ENCODE measurements around the gene PRPF31. TPM values are rescaled to one million over a fixed set of nuclear protein-coding genes. Genes with fewer than 3 reads are reported as not detected.

PRPF31 gene
- total and polyA plus RNA-seq, 9 of the 15 experiments (the other 6 are each of a cell fraction or from before 2014, with no cell fraction given), result 5.8 to 92.2 (median 69.2) TPM

DNA sequence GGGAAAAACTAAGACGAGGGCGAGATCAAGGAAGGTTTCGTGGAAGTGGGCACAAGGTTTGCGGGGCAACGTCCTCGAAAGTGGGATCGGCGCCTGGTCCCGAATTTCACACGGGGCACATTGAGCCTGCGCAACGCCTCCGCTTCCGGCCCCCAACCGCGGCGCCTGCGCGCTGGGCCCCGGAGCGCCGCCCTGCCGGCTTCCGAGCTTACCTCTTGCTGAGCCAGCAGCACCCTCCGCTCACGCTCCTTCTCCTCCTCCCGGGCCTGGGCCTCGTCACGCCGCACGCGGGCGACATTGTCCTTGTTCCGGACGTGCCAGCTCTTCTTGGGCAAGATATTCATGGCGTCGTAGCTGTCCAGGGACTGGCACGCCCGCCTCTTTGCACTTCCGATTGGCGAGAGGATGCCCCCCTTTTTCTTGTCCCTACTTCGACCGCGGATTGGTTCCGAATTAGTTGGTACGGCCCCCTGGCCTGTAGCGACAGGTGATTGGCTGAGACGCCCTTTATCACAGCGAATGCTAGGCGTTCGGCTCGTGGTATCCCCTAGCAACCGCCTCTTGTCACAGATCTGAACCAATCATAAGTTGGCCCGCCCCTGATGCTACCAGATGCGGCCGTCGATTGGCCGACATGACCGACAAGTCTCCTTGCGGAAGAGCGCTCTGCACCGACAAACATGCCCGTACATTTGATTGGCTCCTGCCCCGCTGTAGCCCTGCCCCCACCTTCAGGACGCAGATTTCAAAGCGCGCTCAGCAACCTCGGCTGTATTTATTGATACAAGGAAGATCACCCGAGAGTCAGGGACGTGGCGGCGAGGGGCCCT lies 44.0 kb downstream of the PRPF31 start, which contains the start of gene LENG1 (continued):
- TF ChIP-seq ZNF436 (CRISPR knock-in tag; IDR thresholded peaks at IDR 0.05) (no peak), ZNF57 (CRISPR knock-in tag; IDR thresholded peaks at IDR 0.05) (no peak), KAT7 (CRISPR knock-in tag; IDR thresholded peaks at IDR 0.05; ENCODE audit: borderline replicate concordance) (no peak), NCOA2 (IDR thresholded peaks at IDR 0.05; ENCODE audit: partially characterized antibody in 2 of 2) (no peak), MECOM (CRISPR knock-in tag; IDR thresholded peaks at IDR 0.05) (0 out of 2 replicates have a peak, but pooled peaks have one; percentile 19), ZNF778 (CRISPR knock-in tag; IDR thresholded peaks at IDR 0.05) (no peak), HNRNPL (IDR thresholded peaks at IDR 0.05; ENCODE audit: low read depth, low read length) (peak; percentile 90), ZNF165 (CRISPR knock-in tag; IDR thresholded peaks at IDR 0.05; ENCODE audit: borderline replicate concordance) (no peak), ZC3H4 (CRISPR knock-in tag; IDR thresholded peaks at IDR 0.05; ENCODE audit: borderline replicate concordance) (no peak), TGIF2 (CRISPR knock-in tag; IDR thresholded peaks at IDR 0.05) (no peak), TEAD2 (tag; IDR thresholded peaks at IDR 0.05) (no peak), MCM2 (IDR thresholded peaks at IDR 0.05; ENCODE audit: low read depth) (no peak), ELF1 (tag; IDR thresholded peaks at IDR 0.05) (peak; percentile 85), PYGO2 (tag; IDR thresholded peaks at IDR 0.05) (no peak), MBD2 (IDR thresholded peaks at IDR 0.05; ENCODE audit: borderline replicate concordance, low read depth) (peak; percentile 99)
- TF ChIP-seq, protein P1, sequence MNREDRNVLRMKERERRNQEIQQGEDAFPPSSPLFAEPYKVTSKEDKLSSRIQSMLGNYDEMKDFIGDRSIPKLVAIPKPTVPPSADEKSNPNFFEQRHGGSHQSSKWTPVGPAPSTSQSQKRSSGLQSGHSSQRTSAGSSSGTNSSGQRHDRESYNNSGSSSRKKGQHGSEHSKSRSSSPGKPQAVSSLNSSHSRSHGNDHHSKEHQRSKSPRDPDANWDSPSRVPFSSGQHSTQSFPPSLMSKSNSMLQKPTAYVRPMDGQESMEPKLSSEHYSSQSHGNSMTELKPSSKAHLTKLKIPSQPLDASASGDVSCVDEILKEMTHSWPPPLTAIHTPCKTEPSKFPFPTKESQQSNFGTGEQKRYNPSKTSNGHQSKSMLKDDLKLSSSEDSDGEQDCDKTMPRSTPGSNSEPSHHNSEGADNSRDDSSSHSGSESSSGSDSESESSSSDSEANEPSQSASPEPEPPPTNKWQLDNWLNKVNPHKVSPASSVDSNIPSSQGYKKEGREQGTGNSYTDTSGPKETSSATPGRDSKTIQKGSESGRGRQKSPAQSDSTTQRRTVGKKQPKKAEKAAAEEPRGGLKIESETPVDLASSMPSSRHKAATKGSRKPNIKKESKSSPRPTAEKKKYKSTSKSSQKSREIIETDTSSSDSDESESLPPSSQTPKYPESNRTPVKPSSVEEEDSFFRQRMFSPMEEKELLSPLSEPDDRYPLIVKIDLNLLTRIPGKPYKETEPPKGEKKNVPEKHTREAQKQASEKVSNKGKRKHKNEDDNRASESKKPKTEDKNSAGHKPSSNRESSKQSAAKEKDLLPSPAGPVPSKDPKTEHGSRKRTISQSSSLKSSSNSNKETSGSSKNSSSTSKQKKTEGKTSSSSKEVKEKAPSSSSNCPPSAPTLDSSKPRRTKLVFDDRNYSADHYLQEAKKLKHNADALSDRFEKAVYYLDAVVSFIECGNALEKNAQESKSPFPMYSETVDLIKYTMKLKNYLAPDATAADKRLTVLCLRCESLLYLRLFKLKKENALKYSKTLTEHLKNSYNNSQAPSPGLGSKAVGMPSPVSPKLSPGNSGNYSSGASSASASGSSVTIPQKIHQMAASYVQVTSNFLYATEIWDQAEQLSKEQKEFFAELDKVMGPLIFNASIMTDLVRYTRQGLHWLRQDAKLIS (CRISPR knock-in tag; IDR thresholded peaks at IDR 0.05), result no peak
- TF ChIP-seq, protein P2, sequence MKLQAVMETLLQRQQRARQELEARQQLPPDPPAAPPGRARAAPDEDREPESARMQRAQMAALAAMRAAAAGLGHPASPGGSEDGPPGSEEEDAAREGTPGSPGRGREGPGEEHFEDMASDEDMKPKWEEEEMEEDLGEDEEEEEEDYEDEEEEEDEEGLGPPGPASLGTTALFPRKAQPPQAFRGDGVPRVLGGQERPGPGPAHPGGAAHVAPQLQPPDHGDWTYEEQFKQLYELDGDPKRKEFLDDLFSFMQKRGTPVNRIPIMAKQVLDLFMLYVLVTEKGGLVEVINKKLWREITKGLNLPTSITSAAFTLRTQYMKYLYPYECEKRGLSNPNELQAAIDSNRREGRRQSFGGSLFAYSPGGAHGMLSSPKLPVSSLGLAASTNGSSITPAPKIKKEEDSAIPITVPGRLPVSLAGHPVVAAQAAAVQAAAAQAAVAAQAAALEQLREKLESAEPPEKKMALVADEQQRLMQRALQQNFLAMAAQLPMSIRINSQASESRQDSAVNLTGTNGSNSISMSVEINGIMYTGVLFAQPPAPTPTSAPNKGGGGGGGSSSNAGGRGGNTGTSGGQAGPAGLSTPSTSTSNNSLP (IDR thresholded peaks at IDR 0.05; ENCODE audit: borderline replicate concordance, low read depth, low read length), result peak; percentile 42; the same call in 1 of the 2 replicates
- TF ChIP-seq, protein P3, sequence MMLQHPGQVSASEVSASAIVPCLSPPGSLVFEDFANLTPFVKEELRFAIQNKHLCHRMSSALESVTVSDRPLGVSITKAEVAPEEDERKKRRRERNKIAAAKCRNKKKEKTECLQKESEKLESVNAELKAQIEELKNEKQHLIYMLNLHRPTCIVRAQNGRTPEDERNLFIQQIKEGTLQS (IDR thresholded peaks at IDR 0.05), result no peak
- TF ChIP-seq, protein P3 (CRISPR knock-in tag; conservative IDR thresholded peaks at IDR 0.05), result 0 out of 2 replicates have a peak, but pooled peaks have one; percentile 37
- TF ChIP-seq, protein P4, sequence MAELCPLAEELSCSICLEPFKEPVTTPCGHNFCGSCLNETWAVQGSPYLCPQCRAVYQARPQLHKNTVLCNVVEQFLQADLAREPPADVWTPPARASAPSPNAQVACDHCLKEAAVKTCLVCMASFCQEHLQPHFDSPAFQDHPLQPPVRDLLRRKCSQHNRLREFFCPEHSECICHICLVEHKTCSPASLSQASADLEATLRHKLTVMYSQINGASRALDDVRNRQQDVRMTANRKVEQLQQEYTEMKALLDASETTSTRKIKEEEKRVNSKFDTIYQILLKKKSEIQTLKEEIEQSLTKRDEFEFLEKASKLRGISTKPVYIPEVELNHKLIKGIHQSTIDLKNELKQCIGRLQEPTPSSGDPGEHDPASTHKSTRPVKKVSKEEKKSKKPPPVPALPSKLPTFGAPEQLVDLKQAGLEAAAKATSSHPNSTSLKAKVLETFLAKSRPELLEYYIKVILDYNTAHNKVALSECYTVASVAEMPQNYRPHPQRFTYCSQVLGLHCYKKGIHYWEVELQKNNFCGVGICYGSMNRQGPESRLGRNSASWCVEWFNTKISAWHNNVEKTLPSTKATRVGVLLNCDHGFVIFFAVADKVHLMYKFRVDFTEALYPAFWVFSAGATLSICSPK (IDR thresholded peaks at IDR 0.05; ENCODE audit: borderline replicate concordance), result no peak
